Transverse colon (tissue), 4 donors: ENCODE data around the gene RAE1. TPM values are rescaled to one million over a fixed set of nuclear protein-coding genes. Genes with fewer than 3 reads are reported as not detected.

Experiments
- small RNA-seq, 4 donors: library from RNA; depleted of rRNA; stranded (forward); fragments of <200 nt; gene quantifications; one replicate each; pipeline ENCODE3, GENCODE V24; 2016
- total RNA-seq, 4 donors: library from RNA; depleted of rRNA; stranded (reverse); fragments of >200 nt; gene quantifications; one replicate each; pipeline ENCODE4 v1.1.0, GENCODE V29; 2016

RAE1 gene
- total RNA-seq, 4 donors from 2014 or later = 5.6 to 29.9 (median 15.2) TPM

Small RNA genes lying within 50 kb of the gene (small RNA-seq; reads per million reads assigned to genes)
- gene MIR4325 (0 reads per million in 4 donors), gene RF00019 (0 reads per million in 4 donors), gene RPL39P39 (0 reads per million in 4 donors)

Other genes with a start within 250 kb of the RAE1 start
- gene BMP7, start 84.6 kb upstream of the RAE1 start, total RNA-seq = 1 to 10 TPM in 3 of 4 donors, not detected in 1; 1.4 to 2.2 (median 1.5) TPM
- gene SPO11, start 21.5 kb upstream of the RAE1 start, total RNA-seq = not detected
- gene RBM38, start 40.1 kb downstream of the RAE1 start, total RNA-seq = 10 to 100 TPM; 26.5 to 37.4 (median 30.4) TPM
- under 1 TPM in 1 of 4 donors, not detected in 3; 0.14 TPM for gene CTCFL, start 173.9 kb downstream of the RAE1 start, total RNA-seq
- gene PCK1, start 209.9 kb downstream of the RAE1 start, total RNA-seq = 100 to 1,000 TPM; 395 to 794 (median 739) TPM